Adrenal gland (tissue), 12 donors: Measurements from ENCODE around the gene NCOA5. TPM values are rescaled to one million over a fixed set of nuclear protein-coding genes. Genes with fewer than 3 reads are reported as not detected.

Experiments used
- DNase-seq, 7 donors: peaks; one replicate each; pipeline ENCODE4 v3.0.0-alpha.2; 2019 to 2020
- H3K27ac ChIP-seq, 5 donors: fragments of 200-600 bp; sonication (generic) in 4 of 5; 1 replicate in 3 of 5; 2 replicates in 2 of 5; pipeline versions ENCODE4 v1.5.1 to v1.8.0; 2016 to 2020; ENCODE audit warnings: mild to moderate bottlenecking in 1 of 5
- H3K27me3 ChIP-seq: fragments of 200-600 bp; 2 replicates; pipeline ENCODE4 v1.8.0; 2021
- H3K36me3 ChIP-seq, 2 donors: fragments of 200-600 bp; replicated peaks in 1 of 2; 1 replicate in 1 of 2; 2 replicates in 1 of 2; pipeline versions ENCODE4 v1.5.1 to v1.8.0; 2018 to 2022
- H3K4me1 ChIP-seq, 2 donors: fragments of 200-600 bp; replicated peaks in 1 of 2; 1 replicate in 1 of 2; 2 replicates in 1 of 2; pipeline versions ENCODE4 v1.5.1 to v1.8.0; 2018 to 2021
- H3K4me3 ChIP-seq, 4 donors: fragments of 200-600 bp; sonication (generic) in 3 of 4; one replicate each; pipeline ENCODE4 v1.5.1; 2016 to 2018
- H3K9me3 ChIP-seq, 3 donors: fragments of 200-600 bp; sonication (generic) in 1 of 3; replicated peaks in 1 of 3; 1 replicate in 2 of 3; 2 replicates in 1 of 3; pipeline versions ENCODE4 v1.5.1 to v1.8.0; 2016 to 2021
- CTCF ChIP-seq, 6 experiments: fragments of 450-650 bp in 4 of 6; fragments of 200-600 bp in 2 of 6; sonication (generic) in 1 of 6; IDR thresholded peaks; 1 replicate in 5 of 6; 2 replicates in 1 of 6; pipeline versions ENCODE4 v1.5.1 to v1.8.0; 2016 to 2021; ENCODE audit warnings: antibody characterized with exemption in 6 of 6, mild to moderate bottlenecking in 2 of 6, moderate library complexity in 1 of 6
- POLR2A ChIP-seq, 2 donors: fragments of 450-650 bp; IDR thresholded peaks; one replicate each; pipeline ENCODE4 v1.6.1; 2017; ENCODE audit warnings: antibody characterized with exemption in 2 of 2, mild to moderate bottlenecking in 2 of 2, moderate library complexity in 1 of 2
- WGBS, 4 donors: extraction: QIAGEN DNeasy Blood & Tissue Kit in 2 of 4; methylation state at CpG; one replicate each; pipeline versions ENCODE4 v1.1.5 to v1.1.7; 2013 to 2017; 5-methylcytosine and 5-hydroxymethylcytosine counted together
- intact Hi-C, 2 donors: fragments of 100-400 bp; cut with DNase I; formaldehyde crosslinking; loops; one replicate each; pipeline versions ENCODE4 v1.14.1 to v1.15.0; 2022 to 2023
- polyA plus RNA-seq, 3 donors: library from polyadenylated mRNA; stranded (reverse); fragments of 200-250 nt in 2 of 3; fragments of 350-450 nt in 1 of 3; fragmentation: Illumina TruSeq in 1 of 3; extraction: RNeasy Lipid Tissue Mini Kit (QIAGEN cat#74804) in 1 of 3; gene quantifications; one replicate each; pipeline ENCODE4 v1.2.3, GENCODE V29; 2013 to 2014
- total RNA-seq, 9 donors: library from RNA; depleted of rRNA in 4 of 9; stranded (reverse); fragments of >200 nt in 4 of 9; fragments of 120-200 nt in 1 of 9; fragmentation: NEBNext Ultra II Directional in 1 of 9; extraction: Animal tissue kit (Norgen Biotek cat#: 25700) in 1 of 9; gene quantifications; one replicate each; pipeline versions ENCODE4 v1.1.0 to v1.2.4, GENCODE V29; 2013 to 2023
- donor health status: healthy with polysubstance abuse.
- donor health status: Bipolar disorder and iron deficiency.
- donor health status: DM: yes; HTN: yes; CAD: no.
- donor health status: DM: no; HTN: no; CAD: no.
- donor health status: DM: no; HTN: no; CAD: no.
- donor health status: DM: yes; HTN: yes; CAD: no.

NCOA5 gene
- total and polyA plus RNA-seq, 12 donors, result 17.8 to 44.8 (median 24.7) TPM

DNA sequence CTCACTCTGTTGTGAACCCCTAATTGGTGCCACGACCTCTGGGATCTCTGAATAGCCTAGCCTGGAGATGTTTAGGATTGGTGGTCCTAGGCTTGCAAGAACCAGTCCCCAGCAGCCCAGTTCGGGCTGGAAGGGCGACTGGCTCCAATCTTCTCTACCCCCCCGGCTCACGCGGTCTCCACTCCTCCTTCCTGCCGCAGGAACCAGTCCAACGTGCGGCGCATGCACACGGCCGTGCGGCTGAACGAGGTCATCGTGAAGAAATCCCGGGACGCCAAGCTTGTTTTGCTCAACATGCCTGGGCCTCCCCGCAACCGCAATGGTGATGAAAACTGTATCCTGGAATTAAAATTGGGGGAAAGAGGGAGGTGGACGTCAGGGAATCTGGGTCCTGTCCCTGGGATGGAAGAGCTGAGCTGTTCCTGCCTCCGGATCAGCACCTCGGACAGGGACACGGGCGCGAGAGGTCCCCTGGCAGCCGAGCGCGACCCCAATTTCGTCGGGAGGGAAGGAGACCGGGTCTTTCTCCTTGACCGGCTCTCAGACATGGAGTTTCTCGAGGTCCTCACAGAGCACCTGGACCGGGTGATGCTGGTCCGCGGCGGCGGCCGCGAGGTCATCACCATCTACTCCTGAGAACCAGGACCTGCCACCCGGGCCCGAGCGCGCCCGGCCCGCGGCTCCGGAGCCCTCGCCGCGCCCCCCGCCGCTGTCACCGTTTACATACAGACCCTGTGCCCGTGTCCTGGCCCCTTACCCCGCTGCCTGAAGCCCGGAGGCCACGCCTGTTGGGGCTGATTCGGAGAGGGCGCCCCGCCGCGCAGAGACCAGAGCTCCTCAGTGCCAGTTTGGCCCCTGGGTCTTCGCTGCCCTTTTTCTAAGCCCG, 32.5 kb downstream of the NCOA5 start:
- Histone ChIP-seq H3K4me1 (peaks cover 7 to 47% of the 10 kb centered on the region in 2 donors), H3K27ac (peak overlapping the region in 1 of 5 donors; percentile 54), H3K4me3 (peak overlapping the region in 1 of 4 donors; percentile 45), H3K9me3 (no peaks in the 10 kb centered on the region), H3K36me3 (peaks cover 0 to 10% of the 10 kb centered on the region in 2 donors), H3K27me3 (no peaks in the 10 kb centered on the region)
- 18 to 43% (median 28%) methylated on average over 37 to 65 of the region's 65 CpGs for WGBS, 4 donors
- TF ChIP-seq CTCF (IDR thresholded peaks at IDR 0.05) (no peak), POLR2A (IDR thresholded peaks at IDR 0.05) (no peak)
- peak; percentile 34 to 59 (median 54) for DNase-seq
- intact Hi-C loops, result no loop called here

GRCh38 chr20:46056027-46056833, 33.5 kb downstream of the NCOA5 start:
- intact Hi-C loops, result no loop called here
- no peaks in the 10 kb centered on the region for H3K27me3 ChIP-seq
- H3K27ac ChIP-seq, result no peak overlapping the region
- WGBS, 4 donors, result 71 to 84% (median 77%) methylated on average over 15 of the region's 15 CpGs
- H3K36me3 ChIP-seq, result peaks cover 0 to under 1% of the 10 kb centered on the region in 2 donors
- DNase-seq, result peak in 1 of 7 donors; percentile 45
- peaks cover 7 to 37% of the 10 kb centered on the region in 2 donors for H3K4me1 ChIP-seq
- H3K9me3 ChIP-seq, result no peaks in the 10 kb centered on the region
- no peak overlapping the region for H3K4me3 ChIP-seq
- no peak for TF ChIP-seq POLR2A (IDR thresholded peaks at IDR 0.05)

- intact Hi-C loops, result no loop called here
These were observed 34.5 kb downstream of the NCOA5 start for GRCh38 chr20:46055269-46055668.

GRCh38 chr20:46054606-46055005, 35.2 kb downstream of the NCOA5 start:
- WGBS, 4 donors, result 49 to 61% (median 54%) methylated on average over 6 of the region's 6 CpGs
- no peaks in the 10 kb centered on the region for H3K9me3 ChIP-seq
- no peak for DNase-seq
- H3K4me3 ChIP-seq, result no peak overlapping the region
- H3K36me3 ChIP-seq, result no peaks in the 10 kb centered on the region
- no peak overlapping the region for H3K27ac ChIP-seq
- peaks cover 7 to 21% of the 10 kb centered on the region in 2 donors for H3K4me1 ChIP-seq
- no peaks in the 10 kb centered on the region for H3K27me3 ChIP-seq
- intact Hi-C loops, result no loop called here
- no peak for TF ChIP-seq POLR2A (IDR thresholded peaks at IDR 0.05)
- no peak for TF ChIP-seq CTCF (IDR thresholded peaks at IDR 0.05)

More at GRCh38 chr20:46055269-46055668, 34.5 kb downstream of the NCOA5 start:
- Histone ChIP-seq H3K27me3 (no peaks in the 10 kb centered on the region), H3K36me3 (no peaks in the 10 kb centered on the region), H3K9me3 (no peaks in the 10 kb centered on the region), H3K4me3 (no peak overlapping the region), H3K27ac (no peak overlapping the region), H3K4me1 (peaks cover 7 to 27% of the 10 kb centered on the region in 2 donors)
- peak in 1 of 7 donors; percentile 14 for DNase-seq
- 24 to 60% (median 53%) methylated on average over 1 of the region's 1 CpG for WGBS, 4 donors
- no peak for TF ChIP-seq POLR2A (IDR thresholded peaks at IDR 0.05)
- TF ChIP-seq CTCF (IDR thresholded peaks at IDR 0.05), result no peak
